Fibroblast of skin of abdomen (primary cell): Measurements from ENCODE around the gene NOXA1.
A peak's percentile ranks its signal among the peaks of the same experiment; 100 is the strongest.
"Not testable (repeated sequence)": the region's sequence is repeated elsewhere in the genome, so short reads cannot be mapped to it uniquely, and the experiment has no call there.

Experiments used
- DNase-seq: peaks from one replicate; pipeline ENCODE4 v3.0.0-alpha.2; 2013

Gene NOXA1

GRCh38 chr9:137465720-137466388 lies 42.7 kb downstream of the NOXA1 start:
- no peak for DNase-seq

- DNase-seq: not testable (repeated sequence)
These were observed 43.3 kb downstream of the NOXA1 start for GRCh38 chr9:137466389-137467085.

DNA sequence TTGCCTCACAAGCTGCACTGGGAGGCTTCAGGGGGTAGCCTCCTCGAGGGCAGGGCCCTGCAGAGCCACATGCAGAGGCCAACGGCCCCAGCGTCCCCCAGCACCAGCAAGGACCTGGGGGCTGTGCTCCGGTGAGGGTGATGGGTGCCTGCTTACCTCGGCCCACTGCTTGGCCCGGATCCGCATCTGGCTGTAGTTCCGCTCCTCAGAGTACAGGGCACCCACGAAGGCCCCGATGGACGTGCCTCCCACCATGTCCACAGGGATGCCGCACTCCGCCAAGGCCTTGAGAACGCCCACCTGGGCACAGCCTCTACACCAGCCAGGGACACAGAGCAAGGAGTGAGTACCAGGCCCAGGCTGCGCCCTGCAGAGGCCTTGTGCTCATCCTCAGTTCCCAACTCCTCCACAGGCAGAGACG lies 44.0 kb downstream of the NOXA1 start:
- DNase-seq: no peak

- DNase-seq: no peak
These were observed 44.7 kb downstream of the NOXA1 start for GRCh38 chr9:137467896-137468295.

- no peak for DNase-seq
These were observed 47.6 kb downstream of the NOXA1 start for GRCh38 chr9:137470785-137471184.

GRCh38 chr9:137474271-137474670 lies 51.1 kb downstream of the NOXA1 start:
- no peak for DNase-seq

DNA sequence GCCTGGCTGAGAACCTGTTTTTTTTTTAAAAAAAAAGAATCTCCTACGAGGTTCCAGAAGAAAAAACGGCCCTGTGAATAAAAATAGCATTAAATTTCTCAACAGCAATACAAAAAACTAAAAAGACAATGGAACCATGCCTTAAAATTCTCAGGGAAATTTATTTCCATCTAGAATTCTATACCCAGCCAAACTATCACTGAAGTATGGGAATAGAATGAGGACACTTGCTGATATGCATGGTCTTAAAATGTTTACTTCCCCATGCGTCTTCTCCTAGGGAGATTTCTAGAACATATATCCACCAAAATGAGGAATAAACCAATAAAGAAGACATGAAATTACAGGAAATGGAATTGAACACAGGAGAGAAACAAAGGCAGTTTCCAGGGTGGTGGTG lies 52.5 kb downstream of the NOXA1 start:
- DNase-seq: no peak

DNA sequence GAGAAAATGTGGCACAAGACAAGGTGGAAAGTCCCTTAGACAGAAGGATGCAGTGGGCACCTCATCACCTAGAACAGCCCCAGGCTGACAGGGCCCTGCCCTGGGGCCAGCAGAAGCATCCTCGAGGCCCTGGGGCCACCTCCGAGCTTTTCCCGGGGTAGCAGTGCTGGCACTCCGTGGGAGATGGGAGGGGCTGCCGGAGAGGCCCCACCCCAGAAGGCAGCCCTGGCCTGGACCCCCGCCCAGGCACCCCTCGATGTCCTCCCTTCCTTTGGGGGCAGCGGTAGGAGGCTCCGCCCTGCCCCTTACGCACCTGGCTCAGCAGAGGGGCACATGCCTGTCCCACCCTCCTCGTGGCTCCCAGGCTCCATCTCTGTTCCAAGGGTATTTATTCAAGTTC lies 53.7 kb downstream of the NOXA1 start:
- DNase-seq: no peak

GRCh38 chr9:137477778-137478612 lies 54.8 kb downstream of the NOXA1 start:
- DNase-seq: no peak

DNA sequence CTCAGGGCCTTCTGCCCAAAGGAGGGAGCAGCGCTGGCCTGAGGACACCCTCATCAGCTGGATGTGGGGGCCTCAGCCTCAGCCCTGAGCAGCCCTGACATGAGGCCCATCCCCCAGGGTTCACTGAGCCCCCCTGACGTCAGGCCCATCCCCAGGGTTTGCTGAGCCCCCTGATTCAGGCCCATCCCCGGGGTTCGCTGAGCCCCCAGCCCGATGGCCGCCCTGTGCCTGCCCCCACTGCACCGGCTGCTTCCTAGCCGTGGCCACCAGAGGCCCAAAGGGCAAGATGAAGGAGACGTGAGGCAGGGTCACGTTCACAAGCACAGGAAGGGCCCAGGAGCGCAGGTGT lies 55.4 kb downstream of the NOXA1 start:
- no peak for DNase-seq

- no peak for DNase-seq
These were observed 56.0 kb downstream of the NOXA1 start for GRCh38 chr9:137478962-137479861.

DNA sequence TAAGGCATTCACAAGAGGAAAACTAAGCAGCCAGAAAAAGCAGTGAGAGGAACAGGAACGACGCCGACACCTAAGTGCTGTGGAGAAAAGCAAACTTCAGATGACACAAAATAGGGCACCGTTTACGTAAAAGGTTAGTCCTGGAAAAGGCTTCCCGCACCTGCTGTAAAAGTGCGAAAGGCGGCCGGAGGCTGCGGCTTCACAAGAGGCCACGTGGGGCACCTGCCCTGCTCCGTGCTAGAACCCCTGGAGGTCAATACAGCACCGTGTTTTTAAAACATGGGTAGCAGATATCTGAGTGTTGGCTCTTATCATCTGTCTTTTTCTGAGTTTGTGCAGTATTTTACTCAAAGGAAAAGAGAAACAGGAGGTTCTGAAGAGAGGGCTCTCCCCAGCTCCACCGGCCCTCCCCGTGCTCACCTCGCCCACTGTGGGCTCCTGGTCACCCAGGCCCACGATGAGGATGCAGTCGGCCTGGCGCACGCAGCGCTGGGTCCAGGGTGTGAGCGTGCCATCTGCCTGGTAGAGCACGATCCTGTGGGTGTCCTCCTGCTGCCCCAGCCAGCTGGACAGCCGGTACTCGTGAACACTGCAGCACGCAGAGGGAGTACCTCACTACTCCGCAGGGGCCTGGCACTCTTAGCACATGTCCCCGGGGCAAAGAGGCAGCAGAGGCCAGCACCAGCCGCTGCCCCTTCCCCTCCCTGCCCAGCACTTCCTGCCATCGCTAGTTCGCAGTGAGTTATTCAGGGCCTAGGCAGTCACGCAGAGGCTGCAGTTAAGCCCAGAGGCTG lies 56.9 kb downstream of the NOXA1 start:
- no peak for DNase-seq

DNA sequence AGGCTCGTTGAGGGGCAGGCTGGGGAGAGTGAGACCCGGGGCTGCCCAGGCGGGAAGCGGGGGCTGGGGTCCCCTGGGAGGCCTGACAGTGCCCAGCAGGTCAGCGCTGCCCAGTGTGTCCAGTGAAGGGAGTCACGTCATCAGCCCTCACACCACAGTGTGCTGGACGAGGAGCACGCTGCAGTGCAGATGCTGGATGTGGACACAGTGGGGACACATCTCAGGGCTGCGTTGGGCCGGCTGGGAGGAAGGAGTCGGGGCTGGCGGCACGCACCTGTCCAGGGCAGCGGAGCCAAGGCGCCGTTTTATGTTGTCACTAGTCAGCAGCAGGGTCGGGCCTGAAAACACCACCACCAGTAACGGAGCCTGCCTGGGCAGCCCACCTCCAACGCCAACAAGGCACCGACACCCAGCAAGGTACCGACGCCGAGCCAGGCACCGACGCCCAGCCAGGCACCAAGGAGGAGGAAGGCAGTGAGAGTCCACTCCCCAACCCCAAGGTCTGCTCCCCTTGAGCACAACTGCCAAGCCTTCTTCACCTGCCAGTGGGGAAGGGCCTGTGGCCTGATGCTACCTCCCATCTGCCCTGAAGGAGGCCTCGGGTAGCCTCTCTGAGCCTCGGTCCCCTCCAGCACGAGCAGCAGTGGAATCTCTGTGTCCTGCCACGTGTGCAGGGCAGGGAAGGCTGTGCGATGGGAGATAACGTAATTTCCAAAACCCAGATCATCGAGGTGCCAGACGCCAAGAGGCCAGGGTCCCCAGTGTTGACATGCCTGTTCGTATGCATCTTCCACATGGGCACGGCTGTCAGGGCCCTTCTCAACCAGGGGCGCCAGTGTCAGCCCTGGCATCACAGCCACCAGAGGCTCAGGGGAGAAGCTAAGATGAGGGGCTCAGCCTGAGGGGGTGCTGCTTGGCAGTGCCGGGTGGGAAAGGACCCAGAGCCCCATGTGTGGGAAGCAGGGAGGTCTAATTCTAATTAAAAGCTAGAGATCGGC lies 57.8 kb downstream of the NOXA1 start:
- no peak for DNase-seq

DNA sequence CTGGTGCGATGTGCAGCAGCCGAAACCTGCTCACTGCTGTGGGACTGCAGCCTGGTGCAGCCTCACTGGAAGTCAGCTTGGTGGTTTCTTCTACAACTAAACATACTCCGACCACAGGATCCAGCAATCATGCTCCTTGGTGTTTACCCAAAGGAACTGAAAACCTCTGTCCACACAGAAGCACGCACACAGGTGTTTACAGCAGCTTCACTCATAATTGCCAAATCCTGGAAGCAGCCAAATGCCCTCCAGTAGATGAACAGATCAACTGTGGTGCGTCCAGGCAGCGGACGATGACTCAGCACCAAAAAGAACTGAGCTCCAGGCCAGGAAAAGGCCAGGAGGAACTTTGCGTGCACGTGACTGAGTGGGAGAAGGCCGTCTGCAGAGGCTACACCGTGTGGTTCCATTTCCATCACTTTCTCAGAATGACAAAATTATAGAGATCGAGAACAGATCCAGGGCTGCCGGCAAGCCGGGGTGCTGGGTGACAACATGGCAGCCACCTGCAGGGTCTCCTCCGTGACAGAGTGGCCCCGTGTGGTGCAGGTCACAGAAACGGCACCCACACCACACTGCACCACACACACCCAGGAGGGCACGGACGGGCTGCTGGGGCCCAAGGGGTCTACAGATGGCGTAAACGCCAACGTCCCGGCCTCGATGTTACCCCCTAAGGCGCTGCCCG lies 59.0 kb downstream of the NOXA1 start:
- peak; percentile 18 for DNase-seq
